ENCODE results near the gene CEBPA.

CEBPA gene

DNA sequence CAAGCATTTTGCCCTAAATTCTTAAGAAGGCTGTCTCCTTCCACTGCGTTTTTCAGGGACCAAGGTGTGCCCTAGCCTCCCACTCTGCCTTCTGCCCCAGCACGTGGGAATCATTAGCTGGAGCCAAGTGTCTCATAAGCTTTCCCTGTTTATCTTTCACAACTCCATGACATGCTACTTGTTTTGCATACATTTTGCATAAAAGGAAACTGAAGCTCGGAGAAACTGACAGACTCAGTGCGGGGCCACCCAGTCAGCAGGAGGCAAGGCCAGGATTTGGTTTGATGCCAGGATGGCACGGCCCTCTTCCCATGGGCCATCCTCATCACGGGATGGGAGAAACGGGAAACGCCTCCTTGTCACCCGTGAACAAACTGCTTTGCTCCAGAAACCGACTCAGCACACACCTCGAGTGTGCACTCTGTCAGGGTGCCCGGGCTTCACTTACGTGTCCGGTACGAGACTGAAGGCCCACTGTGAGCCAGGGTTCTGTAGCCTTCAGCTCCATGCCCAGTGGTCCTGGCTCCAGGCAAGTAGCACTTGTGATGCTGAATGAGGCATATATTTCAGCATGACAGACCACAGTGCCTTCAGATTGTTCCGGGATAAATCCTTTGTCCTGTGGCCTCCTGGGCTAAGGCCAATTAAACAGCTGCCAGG, 9.6 kb downstream of the CEBPA start:
- TF ChIP-seq, protein P1, sequence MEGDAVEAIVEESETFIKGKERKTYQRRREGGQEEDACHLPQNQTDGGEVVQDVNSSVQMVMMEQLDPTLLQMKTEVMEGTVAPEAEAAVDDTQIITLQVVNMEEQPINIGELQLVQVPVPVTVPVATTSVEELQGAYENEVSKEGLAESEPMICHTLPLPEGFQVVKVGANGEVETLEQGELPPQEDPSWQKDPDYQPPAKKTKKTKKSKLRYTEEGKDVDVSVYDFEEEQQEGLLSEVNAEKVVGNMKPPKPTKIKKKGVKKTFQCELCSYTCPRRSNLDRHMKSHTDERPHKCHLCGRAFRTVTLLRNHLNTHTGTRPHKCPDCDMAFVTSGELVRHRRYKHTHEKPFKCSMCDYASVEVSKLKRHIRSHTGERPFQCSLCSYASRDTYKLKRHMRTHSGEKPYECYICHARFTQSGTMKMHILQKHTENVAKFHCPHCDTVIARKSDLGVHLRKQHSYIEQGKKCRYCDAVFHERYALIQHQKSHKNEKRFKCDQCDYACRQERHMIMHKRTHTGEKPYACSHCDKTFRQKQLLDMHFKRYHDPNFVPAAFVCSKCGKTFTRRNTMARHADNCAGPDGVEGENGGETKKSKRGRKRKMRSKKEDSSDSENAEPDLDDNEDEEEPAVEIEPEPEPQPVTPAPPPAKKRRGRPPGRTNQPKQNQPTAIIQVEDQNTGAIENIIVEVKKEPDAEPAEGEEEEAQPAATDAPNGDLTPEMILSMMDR (conservative IDR thresholded peaks at IDR 0.05; ENCODE audit: control insufficient read depth, insufficient read depth, low read depth, low read length): no peak
- H3K4me3 ChIP-seq (ENCODE audit: control insufficient read depth, low read depth, low read length): no peak overlapping the region
- DNase-seq (ENCODE audit: low read depth): peak; percentile 33

DNA sequence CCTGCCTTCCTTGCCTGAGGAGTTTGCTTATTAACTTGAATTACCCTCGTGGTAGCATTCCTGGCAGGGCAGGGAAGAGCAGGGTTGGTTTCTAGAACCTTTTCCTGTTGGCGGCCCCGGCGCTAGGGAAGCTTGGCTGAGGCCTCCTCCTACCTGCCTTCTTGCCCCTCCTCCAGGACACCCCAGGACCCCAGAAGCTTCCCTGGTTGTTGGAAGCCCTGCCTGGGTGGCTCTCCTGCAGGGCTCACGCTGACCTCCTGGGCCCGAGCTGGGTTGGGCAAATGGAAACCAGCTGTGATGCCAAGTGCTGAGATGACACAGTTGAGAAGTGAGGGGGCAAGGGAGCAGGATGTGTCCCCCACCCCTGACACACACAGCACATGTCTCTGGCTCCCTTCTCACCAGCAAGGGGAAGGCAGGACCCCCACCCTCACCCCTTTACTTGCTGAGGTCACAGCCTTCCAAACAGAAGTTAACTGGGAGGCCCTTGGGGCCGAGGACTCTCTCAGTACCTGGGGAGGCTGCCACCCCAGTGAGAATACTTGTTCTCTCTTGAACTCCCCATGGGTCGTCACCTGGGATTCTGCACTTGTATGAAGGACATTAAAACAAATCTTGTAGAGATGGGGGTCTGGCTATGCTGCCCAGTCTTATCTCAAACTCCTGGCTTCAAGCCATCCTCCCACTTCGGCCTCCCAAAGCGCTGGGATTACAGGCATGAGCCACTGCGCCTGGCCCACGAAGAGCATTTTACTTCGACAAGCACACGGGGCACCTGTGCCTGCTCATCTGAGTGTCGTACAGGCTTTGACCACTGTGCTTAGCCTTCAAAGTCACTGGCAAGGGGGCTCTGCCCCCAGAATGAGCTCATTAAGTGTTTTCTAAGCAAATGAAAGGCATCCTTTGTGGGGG, 10.5 kb downstream of the CEBPA start:
- no peak for DNase-seq (ENCODE audit: low read depth)
- no peak overlapping the region for H3K4me3 ChIP-seq (ENCODE audit: control insufficient read depth, low read depth, low read length)
- TF ChIP-seq, protein P1 (conservative IDR thresholded peaks at IDR 0.05; ENCODE audit: control insufficient read depth, insufficient read depth, low read depth, low read length): no peak

DNA sequence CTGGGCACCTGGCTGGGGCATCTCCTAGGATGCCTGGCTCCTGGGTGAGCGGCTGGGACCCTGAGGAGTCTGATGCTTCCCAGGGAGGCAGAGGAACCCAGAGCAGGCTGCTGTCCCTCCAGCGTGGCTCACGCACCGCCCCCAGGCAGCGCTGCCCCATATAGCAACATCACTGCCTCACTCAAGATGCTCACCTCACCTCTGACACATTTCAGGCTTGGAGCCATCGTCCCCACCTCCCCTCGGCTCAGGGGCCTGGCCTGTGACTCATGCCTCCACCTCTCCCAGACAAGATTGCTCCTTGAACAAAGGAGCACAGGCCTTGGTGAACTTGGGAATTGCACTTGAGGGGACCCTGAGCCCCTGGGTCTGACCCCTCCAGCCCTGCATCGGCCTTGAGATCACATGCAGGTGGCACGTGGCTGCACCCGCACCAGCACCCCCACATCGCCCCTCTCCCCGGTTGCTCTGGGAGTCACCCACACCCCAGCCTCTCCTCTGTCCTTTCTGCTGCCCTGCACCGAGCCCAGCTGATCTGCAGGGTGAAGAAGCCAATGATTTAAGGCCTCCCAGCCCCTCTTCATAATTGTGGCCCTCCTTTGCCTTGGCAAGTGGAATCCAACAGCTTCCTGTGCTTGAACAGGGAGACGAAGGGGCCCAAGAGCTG, 11.2 kb downstream of the CEBPA start:
- no peak overlapping the region for H3K4me3 ChIP-seq (ENCODE audit: control insufficient read depth, low read depth, low read length)
- TF ChIP-seq, protein P1 (conservative IDR thresholded peaks at IDR 0.05; ENCODE audit: control insufficient read depth, insufficient read depth, low read depth, low read length): no peak
- peak; percentile 18 for DNase-seq (ENCODE audit: low read depth)

DNA sequence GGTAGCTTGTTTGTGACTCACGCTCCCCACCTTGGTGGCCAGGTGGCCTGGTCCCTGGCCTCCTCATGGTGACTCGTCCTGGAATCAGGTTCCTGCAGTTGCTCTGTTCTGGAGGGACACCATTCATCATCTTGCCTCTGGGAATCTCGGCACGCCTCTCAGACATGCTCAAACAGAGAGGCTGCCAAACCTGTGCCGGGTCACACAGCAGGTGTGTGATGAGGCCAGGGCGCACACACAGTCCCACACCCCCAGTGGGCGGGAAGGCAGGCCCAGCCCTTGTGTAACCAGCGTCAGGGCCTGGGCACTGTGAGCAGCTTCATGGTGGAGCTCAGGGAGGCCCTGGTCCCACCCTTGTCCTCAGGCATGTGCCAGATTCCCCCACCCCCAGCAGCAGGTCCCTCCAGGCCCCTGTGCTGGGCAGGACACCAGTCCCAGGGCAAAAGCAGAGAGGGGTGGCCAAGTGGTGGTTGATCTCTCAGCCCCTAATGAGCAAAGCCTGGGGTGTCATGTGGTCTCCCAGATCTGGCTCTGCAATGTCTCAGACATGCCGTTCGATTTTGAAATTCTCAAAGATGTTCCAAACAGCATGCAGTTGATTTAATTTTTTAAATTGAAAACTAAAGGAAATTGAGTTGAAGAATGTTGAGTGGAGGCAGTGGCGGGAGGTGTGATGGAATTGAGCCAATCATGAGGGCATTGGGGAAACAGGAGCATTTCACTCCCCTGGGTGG, 12.1 kb downstream of the CEBPA start:
- H3K4me3 ChIP-seq (ENCODE audit: control insufficient read depth, low read depth, low read length): no peak overlapping the region

DNA sequence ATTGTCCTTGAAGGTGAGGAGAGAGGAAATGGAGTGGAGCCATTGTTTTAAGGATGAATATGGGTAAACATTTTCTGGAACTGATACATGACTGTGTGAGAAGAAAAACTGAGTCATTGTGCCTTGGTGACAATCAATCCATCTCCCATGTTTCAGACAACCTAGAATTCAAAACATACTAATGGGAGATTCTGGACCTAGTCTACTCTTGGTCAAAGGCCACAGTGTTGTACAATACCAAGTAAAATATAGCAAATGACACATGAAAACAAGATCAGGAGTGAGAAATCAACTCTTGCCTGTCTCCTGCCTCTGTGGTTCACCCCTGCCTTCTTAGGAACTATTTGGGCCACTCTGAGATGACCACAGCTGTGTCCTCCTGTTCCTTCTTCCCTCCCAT, 13.1 kb downstream of the CEBPA start:
- no peak overlapping the region for H3K4me3 ChIP-seq (ENCODE audit: control insufficient read depth, low read depth, low read length)
- TF ChIP-seq, protein P1 (conservative IDR thresholded peaks at IDR 0.05; ENCODE audit: control insufficient read depth, insufficient read depth, low read depth, low read length): no peak
- no peak for DNase-seq (ENCODE audit: low read depth)

More for the DNA sequence above, 12.1 kb downstream of the CEBPA start:
- DNase-seq (ENCODE audit: low read depth): no peak
- TF ChIP-seq, protein P1 (conservative IDR thresholded peaks at IDR 0.05; ENCODE audit: control insufficient read depth, insufficient read depth, low read depth, low read length): no peak

DNA sequence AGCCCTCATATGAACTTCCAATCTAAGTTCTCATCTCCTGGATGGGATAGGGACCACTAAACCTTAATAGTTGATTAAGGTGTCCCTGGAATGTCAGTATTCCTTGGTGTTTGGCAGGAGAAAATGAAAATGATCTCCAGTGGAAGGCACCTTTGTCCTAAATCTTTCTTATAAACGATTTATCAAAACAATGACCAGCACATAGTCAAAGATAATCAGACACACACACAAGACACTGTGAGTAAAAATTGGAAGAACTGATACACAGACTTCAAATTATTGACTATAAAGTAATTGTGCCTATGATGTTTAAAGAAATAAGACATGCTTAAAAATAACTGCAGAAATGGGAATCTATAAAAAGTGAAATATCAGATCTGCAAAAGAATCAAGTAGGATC, 13.7 kb downstream of the CEBPA start:
- no peak for DNase-seq (ENCODE audit: low read depth)
- TF ChIP-seq, protein P1 (conservative IDR thresholded peaks at IDR 0.05; ENCODE audit: control insufficient read depth, insufficient read depth, low read depth, low read length): no peak
- no peak overlapping the region for H3K4me3 ChIP-seq (ENCODE audit: control insufficient read depth, low read depth, low read length)

Measured in fibroblast of mammary gland (primary cell).